SK-N-DZ (cell line): ENCODE results near the gene RRM2.
"Not testable (repeated sequence)": the region's sequence is repeated elsewhere in the genome, so short reads cannot be mapped to it uniquely, and the experiment has no call there.

Source experiments
- DNase-seq: peaks from one replicate; pipeline ENCODE4 v3.0.0-alpha.2; 2015; ENCODE audit warnings: low spot score

RRM2 gene

GRCh38 chr2:10132043-10132575 lies 9.6 kb downstream of the RRM2 start:
- DNase-seq: no peak

DNA sequence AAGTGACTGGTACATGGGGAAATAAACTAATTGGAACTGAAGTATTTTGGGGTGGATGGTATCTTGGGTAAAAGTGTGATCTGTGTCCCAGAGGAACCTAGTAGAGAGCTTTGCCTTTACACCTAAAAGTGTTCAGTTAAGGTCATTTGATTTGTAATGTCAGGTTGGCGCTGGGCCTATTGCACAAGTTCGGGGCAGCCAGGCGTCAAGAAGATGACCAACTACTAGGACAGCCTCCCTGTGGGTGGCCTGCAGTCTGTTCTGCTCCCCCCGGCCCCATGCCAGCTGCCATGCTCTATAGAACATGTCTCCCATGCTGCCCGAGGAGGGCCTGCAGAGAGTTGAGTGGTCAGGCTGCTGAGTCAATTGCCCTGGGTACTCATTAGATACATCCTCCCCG lies 10.1 kb downstream of the RRM2 start:
- DNase-seq: no peak

- DNase-seq: no peak
Observed at GRCh38 chr2:10132996-10133647, 10.6 kb downstream of the RRM2 start.

- DNase-seq: no peak
Observed at GRCh38 chr2:10135296-10136089, 13.0 kb downstream of the RRM2 start.

DNA sequence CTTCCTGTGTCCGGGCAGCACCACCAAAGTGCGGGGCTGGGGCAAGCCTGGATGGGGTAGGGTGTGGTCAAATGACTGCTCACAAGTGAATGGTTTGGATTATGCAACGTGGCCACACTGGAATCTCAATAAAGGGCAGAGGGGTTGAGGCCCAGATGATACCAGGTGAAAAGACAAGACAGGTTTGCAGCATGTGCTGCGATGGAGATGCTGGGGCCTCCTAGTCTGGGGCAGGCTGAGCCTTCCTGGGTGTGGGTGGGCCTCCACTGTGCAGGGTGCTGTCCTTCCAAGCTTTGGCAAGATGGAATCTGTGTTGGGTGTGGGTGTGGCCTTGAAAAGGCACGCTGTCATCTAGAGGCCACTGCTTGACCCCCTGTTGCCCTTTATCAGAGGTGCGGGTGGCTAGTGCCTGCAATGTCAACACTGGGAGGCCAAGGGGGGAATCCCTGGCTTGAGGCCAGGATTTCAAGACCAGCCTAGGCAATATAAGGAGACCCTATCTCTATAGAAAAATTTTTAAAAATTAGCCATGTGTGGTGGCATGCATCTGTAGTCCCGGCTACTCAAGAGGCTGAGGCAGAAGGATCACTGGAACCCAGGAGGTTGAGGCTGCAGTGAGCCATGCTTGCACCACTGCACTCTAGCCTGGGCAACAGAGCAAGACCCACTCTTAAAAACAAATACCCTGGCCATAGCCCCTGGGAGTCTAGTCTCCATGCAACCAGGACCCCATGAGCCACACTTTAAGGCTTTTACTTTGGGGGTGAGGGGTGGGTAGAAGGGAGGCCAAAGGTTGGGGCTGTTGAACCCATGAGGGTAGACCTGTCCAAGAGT lies 13.8 kb downstream of the RRM2 start:
- no peak for DNase-seq

GRCh38 chr2:10137053-10137843 lies 14.7 kb downstream of the RRM2 start:
- no peak for DNase-seq

DNA sequence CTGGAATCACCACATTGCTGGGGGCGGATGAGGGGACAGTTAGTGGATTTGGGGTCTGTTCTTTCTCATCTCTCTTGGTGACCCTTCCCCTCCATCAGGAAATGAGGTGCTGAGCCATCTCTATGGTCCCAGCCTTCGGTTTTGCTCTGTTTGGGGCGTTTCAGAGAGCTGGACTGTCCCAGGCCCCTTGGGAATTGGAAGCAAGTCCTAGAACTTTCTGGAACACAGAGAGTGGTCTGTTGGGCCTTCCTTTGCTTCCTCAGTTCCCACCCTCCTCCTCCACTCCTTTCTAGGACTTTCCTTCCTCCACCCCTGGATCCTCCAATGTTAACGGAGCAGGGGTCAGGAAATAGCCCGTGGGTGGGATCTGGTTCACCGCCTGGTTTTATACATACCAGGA lies 17.0 kb downstream of the RRM2 start:
- no peak for DNase-seq

- no peak for DNase-seq
Observed at GRCh38 chr2:10140841-10141610, 18.5 kb downstream of the RRM2 start.

DNA sequence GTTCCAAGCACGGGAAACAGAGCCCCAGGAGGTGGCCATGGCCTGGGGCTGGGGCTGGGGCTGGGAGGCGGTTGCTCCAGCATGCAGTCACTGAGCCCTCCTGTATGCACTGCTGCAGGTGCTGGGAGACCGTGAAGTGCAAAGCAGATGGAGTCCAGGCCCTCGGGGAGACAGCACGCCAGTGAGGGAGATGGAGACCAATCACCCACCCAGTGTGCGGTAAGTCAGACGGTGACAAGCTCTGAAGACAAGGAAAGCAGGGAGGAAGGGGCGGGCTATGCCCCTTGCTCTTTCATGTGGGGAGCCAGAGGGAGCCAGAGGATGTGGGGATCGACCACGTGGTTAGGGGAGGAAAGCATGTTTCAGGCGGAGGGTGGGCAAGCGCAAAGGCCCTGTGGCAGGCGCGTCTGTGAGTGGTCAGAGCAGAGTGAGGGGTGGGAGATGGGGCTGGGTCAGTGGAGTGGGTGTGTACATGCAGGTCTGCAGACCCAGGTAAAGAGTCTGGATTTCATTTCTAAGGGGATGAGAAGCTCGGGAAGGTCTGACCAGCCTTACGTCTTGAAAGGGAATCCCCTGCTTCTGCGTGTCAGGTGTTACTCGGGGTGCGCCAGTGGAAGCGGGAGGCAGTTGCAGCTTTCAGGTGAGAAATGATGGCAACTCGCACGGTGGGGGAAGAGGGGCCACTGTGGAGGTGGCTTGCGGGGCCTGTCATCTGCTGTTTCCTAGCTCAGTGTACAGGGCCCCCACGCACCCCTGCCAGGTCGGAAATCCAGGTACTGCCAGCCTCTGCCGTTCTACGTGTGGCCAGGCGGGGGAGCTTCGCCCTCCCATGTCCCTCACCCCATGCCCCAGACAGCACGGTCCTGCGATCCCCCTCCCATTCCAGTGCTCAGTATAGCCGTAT lies 19.4 kb downstream of the RRM2 start:
- DNase-seq: no peak

GRCh38 chr2:10142640-10142965 lies 20.1 kb downstream of the RRM2 start:
- no peak for DNase-seq

DNA sequence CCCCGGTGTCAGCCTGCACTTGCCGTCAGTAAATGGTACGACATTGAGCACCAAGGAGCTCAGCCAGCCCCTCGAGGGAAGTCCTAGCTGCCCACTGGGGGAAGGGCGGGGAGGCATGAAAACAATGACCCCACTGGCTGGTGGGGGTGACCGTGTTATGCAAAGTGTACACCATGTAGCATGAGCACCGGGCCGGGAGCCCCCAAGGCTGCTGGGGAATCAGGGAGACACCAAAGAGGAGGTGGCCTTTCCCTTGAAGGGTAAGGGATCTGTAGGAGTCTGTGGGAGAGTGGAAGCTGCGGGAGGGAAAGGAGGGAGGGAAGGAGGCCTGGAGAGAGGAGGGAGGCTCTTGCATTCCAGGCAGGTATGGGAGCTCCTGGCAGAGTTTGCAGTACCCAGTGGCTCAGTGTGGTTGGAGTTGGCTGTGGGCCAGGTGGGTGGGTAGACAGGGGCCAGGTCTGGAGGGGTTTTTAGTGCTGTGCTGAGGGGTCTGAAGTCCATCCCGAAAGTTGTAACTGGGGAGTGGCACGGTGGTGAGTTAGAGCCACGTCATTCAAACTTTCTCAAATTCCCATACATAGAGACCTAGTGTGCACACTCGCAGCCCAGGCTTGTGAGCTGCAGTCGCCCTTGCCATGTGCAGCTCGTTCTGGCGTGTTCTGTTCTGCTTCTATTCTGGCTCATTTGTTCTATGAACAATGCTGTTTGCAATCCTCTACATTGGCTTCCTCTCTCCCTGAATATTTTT lies 22.4 kb downstream of the RRM2 start:
- no peak for DNase-seq

DNA sequence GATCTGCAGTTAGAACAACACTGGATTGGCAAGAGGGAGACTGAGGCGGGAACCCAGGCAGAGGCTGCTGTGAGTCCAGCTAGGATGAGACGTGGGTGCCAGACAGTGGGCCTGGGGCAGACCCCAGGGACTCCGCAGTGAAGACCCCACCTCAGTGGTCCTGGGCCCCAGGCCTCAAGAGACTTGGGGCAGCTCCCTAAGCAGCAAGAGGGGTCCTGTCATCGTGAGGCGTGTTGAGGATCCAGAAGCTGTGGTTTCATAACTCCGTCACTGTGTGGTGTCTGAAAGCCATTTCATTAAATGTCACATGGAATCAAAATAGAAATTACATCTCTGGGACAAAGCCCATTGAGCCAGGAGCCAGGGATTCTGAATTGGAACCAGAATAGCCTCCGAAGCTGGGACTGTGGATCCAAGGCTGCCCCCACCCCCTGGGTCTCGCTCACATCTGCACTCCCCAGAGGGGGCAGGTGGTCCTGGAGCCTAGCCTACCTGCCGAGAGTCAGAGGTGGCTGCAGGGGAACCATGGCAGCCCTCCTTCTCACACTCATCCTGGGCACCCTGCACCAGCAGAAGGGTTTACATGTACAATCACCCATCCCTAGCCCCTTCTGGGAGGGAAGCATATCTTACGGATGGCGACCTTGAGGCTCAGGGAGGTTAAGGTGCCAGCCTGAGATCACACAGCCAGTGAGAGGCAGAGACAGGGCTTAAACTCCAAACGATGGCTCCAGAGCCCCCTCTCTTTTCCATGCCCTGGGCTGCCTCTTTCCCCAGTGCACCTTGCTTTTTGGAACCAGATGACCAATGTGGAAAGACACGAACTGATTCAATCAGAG lies 23.2 kb downstream of the RRM2 start:
- no peak for DNase-seq

- DNase-seq: no peak
Observed at GRCh38 chr2:10146366-10147005, 23.9 kb downstream of the RRM2 start.

DNA sequence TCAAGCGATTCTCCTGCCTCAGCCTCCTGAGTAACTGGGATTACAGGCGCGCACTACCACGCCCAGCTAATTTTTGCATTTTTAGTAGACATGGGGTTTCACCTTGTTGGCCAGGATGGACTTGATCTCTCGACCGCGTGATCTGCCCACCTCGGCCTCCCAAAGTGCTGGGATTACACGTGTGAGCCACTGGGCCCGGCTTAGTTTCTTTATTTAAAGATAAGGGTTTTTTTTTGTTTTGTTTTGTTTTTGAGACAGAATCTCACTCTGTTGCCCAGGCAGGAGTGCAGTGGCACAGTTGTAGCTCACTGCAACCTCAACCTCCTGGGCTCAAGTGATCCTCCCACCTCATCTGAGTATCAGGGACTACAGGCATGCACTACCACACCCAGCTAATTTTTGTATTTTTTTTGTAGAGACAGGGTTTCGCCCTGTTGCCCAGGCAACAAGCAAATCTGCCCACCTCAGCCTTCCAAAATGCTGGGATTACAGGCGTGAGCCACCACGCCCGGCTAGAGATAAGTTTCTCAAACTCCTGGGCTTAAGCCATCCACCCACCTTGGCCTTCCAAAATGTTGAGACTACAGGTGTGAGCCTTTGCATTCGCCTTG lies 24.6 kb downstream of the RRM2 start:
- DNase-seq: not testable (repeated sequence)

GRCh38 chr2:10148268-10148667 lies 25.7 kb downstream of the RRM2 start:
- DNase-seq: no peak

GRCh38 chr2:10149635-10150034 lies 27.1 kb downstream of the RRM2 start:
- DNase-seq: no peak

GRCh38 chr2:10150436-10150835 lies 27.9 kb downstream of the RRM2 start:
- DNase-seq: no peak
